HCT116 (cell line): ENCODE results near the gene CETP. TPM values are rescaled to one million over a fixed set of nuclear protein-coding genes. Genes with fewer than 3 reads are reported as not detected.

Experiments
- ATAC-seq: fragments of 200-7000 bp; cut with Tn5 transposase; 2 replicates; pipeline ENCODE4 v1.9.1; 2020; ENCODE audit warnings: mild to moderate bottlenecking, moderate library complexity
- BruUV-seq: library from RNA; stranded (reverse); fragments of 400-500 nt; replicated peaks from 2 replicates; lab custom pipeline; 2021; lab: Mats Ljungman, UMichigan
- CTCF ChIA-PET: fragments of 300-600 bp; sonication (Branson Sonifier 250); formaldehyde crosslinking; loops from one replicate; lab custom pipeline; 2021; ENCODE audit warnings: antibody characterized with exemption; lab: Charles Lee
- POLR2A ChIA-PET: fragments of 300-600, 350-600 bp; sonication (Branson Sonifier 250); formaldehyde crosslinking; loops from one replicate; lab custom pipeline; 2021; ENCODE audit warnings: antibody characterized with exemption; lab: Charles Lee
- RAD21 ChIA-PET, 2 experiments: fragments of 300-600 bp; sonication (Branson Sonifier 250); formaldehyde crosslinking; loops; one replicate each; lab custom pipeline; 2023; ENCODE audit warnings: low total read pairs in 2 of 2; ENCODE audit not compliant: uncharacterized antibody in 2 of 2, unreplicated experiment in 2 of 2, low non-redundant PET in 1 of 2; lab: Charles Lee
- DNase-seq: peaks from one replicate; pipeline ENCODE4 v3.0.0-alpha.2; 2010; ENCODE audit warnings: low read depth, low spot score
- H2AFZ ChIP-seq: fragments of 200-600 bp; shearing (Covaris generic), sonication (generic); 2 replicates; pipeline ENCODE4 v1.6.1; 2017; ENCODE audit warnings: low read depth, mixed run types, mixed read lengths, antibody characterized with exemption, low read length; ENCODE audit not compliant: poor library complexity, severe bottlenecking
- H3K27ac ChIP-seq: 2 replicates; pipeline ENCODE4 v1.5.1; 2012; ENCODE audit warnings: low read depth, low read length
- H3K27me3 ChIP-seq: fragments of 200-600 bp; sonication (generic); 2 replicates; pipeline ENCODE4 v1.6.1; 2016; ENCODE audit warnings: mixed run types, low read length, mixed read lengths; ENCODE audit not compliant: insufficient read depth
- H3K36me3 ChIP-seq, 2 experiments: fragments of 200-500 bp in 1 of 2; fragments of 200-600 bp in 1 of 2; sonication (Bioruptor generic) in 1 of 2; sonication (generic) in 1 of 2; 2 replicates each; pipeline versions ENCODE4 v1.5.1 to v1.6.1; 2014 to 2016; ENCODE audit warnings: low read length in 2 of 2, inconsistent platforms in 1 of 2, mixed read lengths in 1 of 2, mixed run types in 1 of 2; ENCODE audit not compliant: insufficient read depth in 2 of 2, control insufficient read depth in 1 of 2
- H3K4me1 ChIP-seq, 2 experiments: fragments of 200-600 bp in 1 of 2; sonication (generic) in 1 of 2; 2 replicates each; pipeline versions ENCODE4 v1.5.1 to v1.6.1; 2012 to 2017; ENCODE audit warnings: low read length in 2 of 2, inconsistent platforms in 1 of 2, mild to moderate bottlenecking in 1 of 2, mixed read lengths in 1 of 2, mixed run types in 1 of 2, moderate library complexity in 1 of 2; ENCODE audit not compliant: insufficient read depth in 2 of 2, control insufficient read depth in 1 of 2
- H3K4me2 ChIP-seq: fragments of 200-600 bp; sonication (generic); 2 replicates; pipeline ENCODE4 v1.6.1; 2017; ENCODE audit warnings: mixed run types, low read length, mixed read lengths
- H3K4me3 ChIP-seq, 2 experiments: fragments of 200-600 bp in 1 of 2; sonication (generic) in 1 of 2; replicated peaks in 1 of 2; 2 replicates each; pipeline ENCODE4 v1.5.1; 2011 to 2016; ENCODE audit warnings: low read length in 2 of 2, control low read depth in 1 of 2, low read depth in 1 of 2, mild to moderate bottlenecking in 1 of 2, mixed read lengths in 1 of 2, mixed run types in 1 of 2
- H3K79me2 ChIP-seq: fragments of 200-600 bp; sonication (generic); 2 replicates; pipeline ENCODE4 v1.6.1; 2017; ENCODE audit warnings: mild to moderate bottlenecking, mixed run types, low read length, moderate library complexity, mixed read lengths; ENCODE audit not compliant: insufficient read depth
- H3K9ac ChIP-seq: fragments of 200-600 bp; sonication (generic); 2 replicates; pipeline ENCODE4 v1.6.1; 2016; ENCODE audit warnings: low read length, mixed read lengths
- H3K9me2 ChIP-seq: fragments of 200-600 bp; sonication (generic), shearing (Covaris generic); 2 replicates; pipeline ENCODE4 v1.6.1; 2017; ENCODE audit warnings: mixed run types, mild to moderate bottlenecking, moderate library complexity; ENCODE audit not compliant: insufficient read depth
- H3K9me3 ChIP-seq, 2 experiments: fragments of 200-500 bp in 1 of 2; fragments of 200-600 bp in 1 of 2; sonication (Bioruptor generic) in 1 of 2; sonication (generic) in 1 of 2; 2 replicates each; pipeline ENCODE4 v1.6.1; 2014 to 2017; ENCODE audit warnings: low read length in 2 of 2, mixed read lengths in 2 of 2, inconsistent platforms in 1 of 2, low read depth in 1 of 2, mild to moderate bottlenecking in 1 of 2, mixed run types in 1 of 2, moderate library complexity in 1 of 2; ENCODE audit not compliant: control insufficient read depth in 1 of 2, insufficient read depth in 1 of 2
- H4K20me1 ChIP-seq: fragments of 200-600 bp; sonication (generic), shearing (Covaris generic); 2 replicates; pipeline ENCODE4 v1.6.1; 2017; ENCODE audit warnings: mixed run types, mild to moderate bottlenecking, moderate library complexity; ENCODE audit not compliant: insufficient read depth
- CBX3 ChIP-seq: IDR thresholded peaks from 2 replicates; pipeline ENCODE4 v1.6.1; 2012; ENCODE audit warnings: low read depth
- EGR1 ChIP-seq: IDR thresholded peaks from 2 replicates; pipeline ENCODE4 v1.6.1; 2012; ENCODE audit warnings: low read depth
- ELF1 ChIP-seq: IDR thresholded peaks from 2 replicates; pipeline ENCODE4 v1.6.1; 2012; ENCODE audit warnings: low read depth, borderline replicate concordance
- EZH2 ChIP-seq: fragments of 200-600 bp; sonication (generic); IDR thresholded peaks from 2 replicates; pipeline ENCODE4 v1.6.1; 2017; ENCODE audit warnings: antibody characterized with exemption, mixed run types
- EZH2phosphoT487 ChIP-seq: fragments of 200-600 bp; IDR thresholded peaks from 2 replicates; pipeline ENCODE4 v1.6.1; 2018; ENCODE audit warnings: antibody characterized with exemption, borderline replicate concordance
- POLR2AphosphoS5 ChIP-seq: IDR thresholded peaks from 2 replicates; pipeline ENCODE4 v1.6.1; 2011; ENCODE audit warnings: mild to moderate bottlenecking, low read depth, low read length, moderate library complexity
- SIN3A ChIP-seq: IDR thresholded peaks from 2 replicates; pipeline ENCODE4 v1.6.1; 2012; ENCODE audit warnings: low read depth
- SRF ChIP-seq: IDR thresholded peaks from 2 replicates; pipeline ENCODE4 v1.6.1; 2012; ENCODE audit warnings: low read depth
- TCF7L2 ChIP-seq: IDR thresholded peaks from 2 replicates; pipeline ENCODE4 v1.7.0; 2011; ENCODE audit warnings: borderline replicate concordance, inconsistent platforms; ENCODE audit not compliant: insufficient read depth, insufficient read length; ENCODE audit errors: extremely low read depth
- YY1 ChIP-seq: IDR thresholded peaks from 2 replicates; pipeline ENCODE4 v1.6.1; 2011; ENCODE audit warnings: low read length, low read depth, moderate library complexity, mild to moderate bottlenecking; ENCODE audit not compliant: insufficient replicate concordance; ENCODE audit errors: extremely low read depth
- ZFX ChIP-seq: fragments of 450-650 bp; IDR thresholded peaks from 2 replicates; pipeline ENCODE4 v1.6.1; 2017
- ZNF274 ChIP-seq: fragments of 200-500 bp; sonication (Bioruptor generic); IDR thresholded peaks from 2 replicates; pipeline ENCODE4 v1.6.1; 2014; ENCODE audit warnings: mild to moderate bottlenecking, low read depth, low read length, inconsistent platforms
- intact Hi-C: fragments of 100-400 bp; cut with micrococcal nuclease; formaldehyde crosslinking; loops from 2 replicates; pipeline ENCODE4 v1.10.0; 2022
- total RNA-seq: library from RNA; stranded (reverse); gene quantifications from one replicate; pipeline ENCODE4 v1.2.1, GENCODE V29; 2021; ENCODE audit not compliant: unreplicated experiment
- TF ChIP-seq, protein P1 (sequence below), 3 experiments: fragments of 200-600 bp in 1 of 3; sonication (generic) in 1 of 3; IDR thresholded peaks in 2 of 3; conservative IDR thresholded peaks in 1 of 3; 2 replicates each; pipeline ENCODE4 v1.5.1; 2012 to 2017; ENCODE audit warnings: low read depth in 2 of 3, low read length in 2 of 3, antibody characterized with exemption in 1 of 3, borderline replicate concordance in 1 of 3, control low read depth in 1 of 3, mild to moderate bottlenecking in 1 of 3, mixed read lengths in 1 of 3, mixed run types in 1 of 3, moderate library complexity in 1 of 3; ENCODE audit not compliant: insufficient read depth in 1 of 3
- TF ChIP-seq, protein P2 (sequence below): IDR thresholded peaks from 2 replicates; pipeline ENCODE4 v1.6.1; 2012

The CETP gene
- total RNA-seq, 1 experiment from 2014 or later = not detected

DNA sequence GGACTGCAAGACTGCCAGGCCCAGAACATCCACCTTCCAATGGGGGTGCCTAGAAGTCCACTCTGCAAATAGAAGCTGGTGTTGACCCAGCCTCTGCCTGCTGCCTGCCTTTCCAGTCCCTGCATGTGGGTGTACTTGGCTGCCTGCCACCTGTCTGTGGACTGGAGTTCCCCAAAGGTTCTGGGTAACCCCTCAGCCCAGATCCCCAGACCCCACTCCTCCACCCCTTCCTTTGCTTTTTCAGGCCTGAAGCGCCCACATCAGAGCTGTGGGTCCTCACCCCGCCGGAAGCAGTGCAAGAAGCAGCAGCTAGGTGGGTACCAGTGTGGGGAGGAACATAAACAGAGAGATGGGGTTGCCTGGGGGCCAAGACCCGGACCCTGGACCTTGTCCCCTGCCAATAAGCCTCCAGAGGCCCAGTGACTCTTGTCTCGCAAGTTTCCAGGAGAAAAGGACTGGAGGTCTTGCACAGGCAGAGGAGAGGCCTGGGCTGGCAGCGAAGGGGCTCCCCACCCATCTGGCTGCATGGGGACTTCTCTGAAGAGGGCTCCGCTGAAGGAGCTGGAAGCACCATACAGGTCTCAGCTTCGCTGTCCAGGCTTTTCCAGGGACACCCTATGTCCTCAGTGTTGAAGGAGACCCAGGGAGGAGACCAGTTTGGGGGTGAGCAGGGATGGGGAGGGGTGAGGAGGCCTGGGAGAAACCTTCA, 61.9 kb downstream of the CETP start:
- TF ChIP-seq TCF7L2 = no peak
- no peak for TF ChIP-seq YY1
- TF ChIP-seq ELF1 = no peak
- no peak for TF ChIP-seq POLR2AphosphoS5
- TF ChIP-seq EGR1 = no peak
- H3K4me2 ChIP-seq = no peak overlapping the region
- RAD21 ChIA-PET = no interaction called here
- H3K9me3 ChIP-seq = no peaks in the 10 kb centered on the region
- ATAC-seq (no peak), DNase-seq (no peak)
- no TSS peak for BruUV-seq
- CTCF ChIA-PET = no interaction called here
- no peaks in the 10 kb centered on the region for H4K20me1 ChIP-seq
- intact Hi-C loops = no loop called here
- no peaks in the 10 kb centered on the region for H3K79me2 ChIP-seq
- no peak overlapping the region for H3K4me3 ChIP-seq
- H3K9me2 ChIP-seq = no peaks in the 10 kb centered on the region
- H3K27ac ChIP-seq = no peak overlapping the region
- POLR2A ChIA-PET = no interaction called here
- no peaks in the 10 kb centered on the region for H3K27me3 ChIP-seq
- no peak overlapping the region for H3K9ac ChIP-seq
- no peak overlapping the region for H2AFZ ChIP-seq
- no peaks in the 10 kb centered on the region for H3K4me1 ChIP-seq
- no peaks in the 10 kb centered on the region for H3K36me3 ChIP-seq

- Histone ChIP-seq H3K79me2 (no peaks in the 10 kb centered on the region), H3K9me2 (no peaks in the 10 kb centered on the region), H3K4me1 (no peaks in the 10 kb centered on the region), H2AFZ (no peak overlapping the region), H3K9me3 (no peaks in the 10 kb centered on the region), H4K20me1 (no peaks in the 10 kb centered on the region), H3K36me3 (no peaks in the 10 kb centered on the region), H3K27me3 (no peaks in the 10 kb centered on the region), H3K4me2 (no peak overlapping the region), H3K27ac (no peak overlapping the region), H3K4me3 (no peak overlapping the region), H3K9ac (no peak overlapping the region)
- POLR2A ChIA-PET = no interaction called here
- intact Hi-C loops = no loop called here
- ATAC-seq (no peak), DNase-seq (no peak)
- BruUV-seq = no TSS peak
- RAD21 ChIA-PET = no interaction called here
- CTCF ChIA-PET = interaction anchor here (1.0 kb wide), 1 partner anchor 21 kb away, joined by 3 read pairs; no protein-coding TSS in a partner anchor
- TF ChIP-seq ZNF274 (no peak), EZH2 (no peak), EGR1 (no peak), TCF7L2 (no peak), YY1 (no peak), ZFX (no peak), EZH2phosphoT487 (no peak), SIN3A (no peak), SRF (no peak), CBX3 (no peak)
- TF ChIP-seq, protein P1, sequence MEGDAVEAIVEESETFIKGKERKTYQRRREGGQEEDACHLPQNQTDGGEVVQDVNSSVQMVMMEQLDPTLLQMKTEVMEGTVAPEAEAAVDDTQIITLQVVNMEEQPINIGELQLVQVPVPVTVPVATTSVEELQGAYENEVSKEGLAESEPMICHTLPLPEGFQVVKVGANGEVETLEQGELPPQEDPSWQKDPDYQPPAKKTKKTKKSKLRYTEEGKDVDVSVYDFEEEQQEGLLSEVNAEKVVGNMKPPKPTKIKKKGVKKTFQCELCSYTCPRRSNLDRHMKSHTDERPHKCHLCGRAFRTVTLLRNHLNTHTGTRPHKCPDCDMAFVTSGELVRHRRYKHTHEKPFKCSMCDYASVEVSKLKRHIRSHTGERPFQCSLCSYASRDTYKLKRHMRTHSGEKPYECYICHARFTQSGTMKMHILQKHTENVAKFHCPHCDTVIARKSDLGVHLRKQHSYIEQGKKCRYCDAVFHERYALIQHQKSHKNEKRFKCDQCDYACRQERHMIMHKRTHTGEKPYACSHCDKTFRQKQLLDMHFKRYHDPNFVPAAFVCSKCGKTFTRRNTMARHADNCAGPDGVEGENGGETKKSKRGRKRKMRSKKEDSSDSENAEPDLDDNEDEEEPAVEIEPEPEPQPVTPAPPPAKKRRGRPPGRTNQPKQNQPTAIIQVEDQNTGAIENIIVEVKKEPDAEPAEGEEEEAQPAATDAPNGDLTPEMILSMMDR (IDR thresholded peaks at IDR 0.05 in 2 of 3, conservative IDR thresholded peaks at IDR 0.05 in 1 of 3; ENCODE audit: borderline replicate concordance in 1 of 3, insufficient read depth in 1 of 3, low read depth in 2 of 3, low read length in 2 of 3) = no peak
- TF ChIP-seq, protein P2, sequence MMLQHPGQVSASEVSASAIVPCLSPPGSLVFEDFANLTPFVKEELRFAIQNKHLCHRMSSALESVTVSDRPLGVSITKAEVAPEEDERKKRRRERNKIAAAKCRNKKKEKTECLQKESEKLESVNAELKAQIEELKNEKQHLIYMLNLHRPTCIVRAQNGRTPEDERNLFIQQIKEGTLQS = no peak
These were observed 63.3 kb downstream of the CETP start for GRCh38 chr16:57024894-57025680.
